ENCODE results near the gene CRHR2. TPM values are rescaled to one million over a fixed set of nuclear protein-coding genes. Genes with fewer than 3 reads are reported as not detected.

CRHR2 gene
- total RNA-seq, 2 experiments from 2014 or later, result not detected

DNA sequence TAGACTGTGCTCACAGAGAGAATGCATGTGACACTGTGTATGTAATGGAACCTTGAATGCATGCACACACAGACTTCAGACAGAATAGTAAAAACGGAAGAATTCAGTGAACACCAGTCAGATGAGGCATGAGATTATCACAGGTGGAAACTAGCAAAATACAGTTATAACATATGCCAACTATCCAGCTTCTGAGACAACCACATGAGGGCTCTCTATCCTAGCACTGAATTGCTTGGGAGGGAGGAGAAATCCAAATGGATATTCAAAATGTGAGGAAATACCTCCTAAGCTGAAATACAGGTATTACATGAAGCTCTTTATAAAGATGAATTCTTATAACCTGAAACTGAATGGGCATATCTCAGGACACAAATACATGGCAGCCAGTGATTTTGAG lies 57.0 kb downstream of the CRHR2 start:
- Mint-ChIP-seq H3K36me3 (ENCODE audit: low read depth) (peaks cover 73% of the 10 kb centered on the region), H3K9me3 (no peaks in the 10 kb centered on the region), H3K27ac (no peak overlapping the region), H3K4me1 (ENCODE audit: low read depth) (no peaks in the 10 kb centered on the region), H3K4me3 (no peak overlapping the region), H3K27me3 (ENCODE audit: low read depth) (no peaks in the 10 kb centered on the region)
- no peak for DNase-seq
- intact Hi-C loops (cut with micrococcal nuclease), result no loop called here
- CTCF ChIA-PET, result no interaction called here

- Mint-ChIP-seq H3K27ac (no peak overlapping the region), H3K36me3 (ENCODE audit: low read depth) (peaks cover 68% of the 10 kb centered on the region), H3K9me3 (no peaks in the 10 kb centered on the region), H3K4me1 (ENCODE audit: low read depth) (peaks cover 3% of the 10 kb centered on the region), H3K27me3 (ENCODE audit: low read depth) (no peaks in the 10 kb centered on the region), H3K4me3 (no peak overlapping the region)
- CTCF ChIA-PET, result interaction anchor here (0.9 to 1.1 kb wide), 2 partner anchors 64 to 121 kb away, joined by 3 to 5 read pairs; partner anchors contain the start of gene CRHR2
- intact Hi-C loops (cut with micrococcal nuclease), result no loop called here
- DNase-seq, result no peak
These were observed 63.3 kb downstream of the CRHR2 start for GRCh38 chr7:30618961-30619360.

DNA sequence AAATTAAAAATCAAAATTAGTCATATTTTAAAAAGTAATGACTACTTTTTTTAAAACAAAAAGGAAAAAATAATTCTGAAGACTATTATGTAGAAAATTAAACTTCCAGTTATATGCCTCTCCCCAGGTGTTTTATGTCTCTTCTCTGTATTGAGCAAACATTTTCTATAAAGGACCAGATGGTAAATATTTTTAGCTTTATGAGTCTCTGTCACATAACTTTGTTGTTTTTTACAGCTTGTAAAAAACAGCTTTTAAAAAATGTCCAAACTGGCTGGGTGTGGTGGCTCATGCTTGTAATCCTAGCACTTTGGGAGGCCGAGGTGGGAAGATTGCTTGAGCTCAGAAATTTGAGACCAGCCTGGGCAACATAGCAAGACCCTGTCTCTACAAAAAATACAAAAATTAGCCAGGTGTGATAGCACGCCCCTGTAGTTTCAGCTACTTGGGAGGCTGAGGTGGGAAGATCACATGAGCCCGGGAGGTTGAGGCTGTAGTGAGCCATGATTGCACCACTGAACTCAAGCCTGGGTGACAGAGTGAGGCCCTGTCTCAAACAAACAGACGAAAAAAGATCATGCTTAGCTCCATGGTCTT lies 64.1 kb downstream of the CRHR2 start:
- H3K4me1 Mint-ChIP-seq (ENCODE audit: low read depth), result peaks cover 9% of the 10 kb centered on the region
- H3K27me3 Mint-ChIP-seq (ENCODE audit: low read depth), result no peaks in the 10 kb centered on the region
- no peak for DNase-seq
- intact Hi-C loops (cut with micrococcal nuclease), result no loop called here
- no peaks in the 10 kb centered on the region for H3K9me3 Mint-ChIP-seq
- CTCF ChIA-PET, result no interaction called here
- no peak overlapping the region for H3K4me3 Mint-ChIP-seq
- no peak overlapping the region for H3K27ac Mint-ChIP-seq
- peaks cover 69% of the 10 kb centered on the region for H3K36me3 Mint-ChIP-seq (ENCODE audit: low read depth)

DNA sequence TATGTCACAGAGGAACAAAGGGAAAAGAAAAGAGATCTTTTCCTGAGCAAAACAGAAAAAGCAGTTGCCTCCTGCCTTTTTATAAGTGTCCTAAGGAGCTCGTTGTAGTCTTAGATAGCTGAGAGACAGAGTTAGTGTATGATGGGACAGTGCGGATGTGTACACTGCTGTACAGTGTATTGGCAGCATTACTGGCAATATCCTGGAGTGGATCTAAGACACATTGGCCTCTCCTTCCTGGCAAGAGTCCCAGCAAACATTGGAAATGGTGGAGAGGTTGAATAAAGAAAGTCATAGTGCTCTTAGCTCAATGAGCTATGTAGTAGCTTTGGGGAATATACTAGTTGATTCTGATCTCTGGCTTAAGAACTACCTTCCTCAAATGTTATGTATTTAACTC lies 64.9 kb downstream of the CRHR2 start:
- Mint-ChIP-seq H3K4me3 (no peak overlapping the region), H3K27ac (no peak overlapping the region), H3K9me3 (no peaks in the 10 kb centered on the region), H3K27me3 (ENCODE audit: low read depth) (no peaks in the 10 kb centered on the region), H3K36me3 (ENCODE audit: low read depth) (peaks cover 72% of the 10 kb centered on the region), H3K4me1 (ENCODE audit: low read depth) (peaks cover 18% of the 10 kb centered on the region)
- CTCF ChIA-PET, result no interaction called here
- intact Hi-C loops (cut with micrococcal nuclease), result no loop called here
- DNase-seq, result no peak

DNA sequence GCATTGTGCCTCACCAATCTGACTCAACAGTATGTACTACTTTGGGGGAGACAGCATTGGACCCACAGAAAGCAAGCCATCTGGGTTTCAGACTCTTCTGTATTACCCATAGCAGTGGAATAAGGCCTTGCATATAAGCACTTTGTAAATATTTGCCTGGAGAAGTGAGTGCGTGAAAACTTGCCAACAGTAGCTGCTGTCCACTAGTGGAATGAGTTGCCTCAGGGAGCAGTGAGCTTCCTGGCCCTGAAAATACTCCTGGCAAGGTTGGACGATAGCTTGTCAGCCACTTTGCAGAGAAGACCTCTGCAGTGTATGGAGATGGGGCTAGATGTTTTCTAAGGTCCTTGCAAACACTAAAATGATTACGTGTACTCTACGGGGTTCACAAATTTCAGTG lies 65.9 kb downstream of the CRHR2 start:
- peaks cover 26% of the 10 kb centered on the region for H3K4me1 Mint-ChIP-seq (ENCODE audit: low read depth)
- CTCF ChIA-PET, result no interaction called here
- no peak overlapping the region for H3K27ac Mint-ChIP-seq
- DNase-seq, result no peak
- no peak overlapping the region for H3K4me3 Mint-ChIP-seq
- intact Hi-C loops (cut with micrococcal nuclease), result no loop called here
- H3K9me3 Mint-ChIP-seq, result no peaks in the 10 kb centered on the region
- no peaks in the 10 kb centered on the region for H3K27me3 Mint-ChIP-seq (ENCODE audit: low read depth)
- peaks cover 69% of the 10 kb centered on the region for H3K36me3 Mint-ChIP-seq (ENCODE audit: low read depth)

GRCh38 chr7:30613366-30614325 lies 68.6 kb downstream of the CRHR2 start:
- no peak overlapping the region for H3K4me3 Mint-ChIP-seq
- intact Hi-C loops (cut with micrococcal nuclease), result loop anchor here (1.0 to 2.0 kb wide), 2 partner anchors 15 to 16 kb away; no protein-coding TSS in a partner anchor
- no peaks in the 10 kb centered on the region for H3K27me3 Mint-ChIP-seq (ENCODE audit: low read depth)
- H3K36me3 Mint-ChIP-seq (ENCODE audit: low read depth), result peaks cover 68% of the 10 kb centered on the region
- H3K9me3 Mint-ChIP-seq, result no peaks in the 10 kb centered on the region
- CTCF ChIA-PET, result interaction anchor here (0.7 to 1.5 kb wide), 3 partner anchors 9 to 21 kb away, joined by 3 to 6 read pairs (median 4); no protein-coding TSS in a partner anchor
- H3K27ac Mint-ChIP-seq, result peak overlapping the region; percentile 66
- no peak for DNase-seq
- H3K4me1 Mint-ChIP-seq (ENCODE audit: low read depth), result peaks cover 34% of the 10 kb centered on the region

- H3K36me3 Mint-ChIP-seq (ENCODE audit: low read depth), result peaks cover 69% of the 10 kb centered on the region
- CTCF ChIA-PET, result interaction anchor here (0.7 to 1.5 kb wide), 3 partner anchors 8 to 22 kb away, joined by 3 to 6 read pairs (median 4); no protein-coding TSS in a partner anchor
- no peak overlapping the region for H3K4me3 Mint-ChIP-seq
- no peak for DNase-seq
- no peaks in the 10 kb centered on the region for H3K27me3 Mint-ChIP-seq (ENCODE audit: low read depth)
- H3K9me3 Mint-ChIP-seq, result no peaks in the 10 kb centered on the region
- peaks cover 34% of the 10 kb centered on the region for H3K4me1 Mint-ChIP-seq (ENCODE audit: low read depth)
- peak overlapping the region; percentile 66 for H3K27ac Mint-ChIP-seq
- intact Hi-C loops (cut with micrococcal nuclease), result loop anchor here (1.0 to 2.0 kb wide), 2 partner anchors 15 to 16 kb away; no protein-coding TSS in a partner anchor
These were observed 69.5 kb downstream of the CRHR2 start for GRCh38 chr7:30612658-30613265.

DNA sequence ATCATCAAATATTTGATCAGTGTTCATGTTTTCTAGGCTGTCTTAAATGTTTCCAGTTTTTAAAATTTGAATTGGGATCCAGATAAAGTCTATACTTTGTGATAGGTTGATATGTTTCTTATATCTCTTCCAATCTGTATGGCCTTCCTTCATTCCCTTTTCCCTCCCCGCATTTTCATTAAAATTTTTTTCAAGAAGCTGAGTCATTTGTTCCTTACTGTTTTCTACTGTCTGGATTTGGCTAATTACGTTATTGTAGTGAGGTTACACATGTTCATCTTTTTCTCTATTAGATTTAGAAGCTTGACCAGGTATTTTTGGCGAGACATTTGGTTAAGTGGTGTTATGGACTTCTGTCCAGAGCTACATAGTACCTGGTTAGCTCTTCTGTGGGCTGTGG lies 76.4 kb downstream of the CRHR2 start:
- Mint-ChIP-seq H3K9me3 (no peaks in the 10 kb centered on the region), H3K4me3 (no peak overlapping the region), H3K27me3 (ENCODE audit: low read depth) (no peaks in the 10 kb centered on the region), H3K4me1 (ENCODE audit: low read depth) (peaks cover 39% of the 10 kb centered on the region), H3K36me3 (ENCODE audit: low read depth) (peaks cover 67% of the 10 kb centered on the region), H3K27ac (no peak overlapping the region)
- DNase-seq, result no peak
- CTCF ChIA-PET, result no interaction called here
- intact Hi-C loops (cut with micrococcal nuclease), result no loop called here

DNA sequence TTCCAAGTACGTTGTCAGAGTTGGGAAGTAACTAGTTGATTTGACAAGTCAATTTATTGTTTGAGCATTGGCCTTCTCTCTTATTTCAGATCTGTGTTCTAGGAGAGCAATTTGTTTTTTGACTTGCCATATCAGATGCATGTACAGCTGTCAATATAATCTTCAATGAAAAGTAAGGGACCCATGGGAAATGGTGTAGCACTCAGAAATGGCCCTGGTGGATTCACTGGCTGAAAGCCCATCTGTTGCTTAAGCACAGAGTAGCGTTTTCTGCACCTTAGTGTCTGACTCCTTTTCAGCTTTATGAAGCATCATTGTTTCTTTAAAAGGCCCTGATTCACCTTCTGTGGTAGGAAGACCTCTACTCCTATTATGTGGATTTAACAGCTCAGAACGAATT lies 77.4 kb downstream of the CRHR2 start:
- peaks cover 71% of the 10 kb centered on the region for H3K36me3 Mint-ChIP-seq (ENCODE audit: low read depth)
- DNase-seq, result no peak
- peaks cover 41% of the 10 kb centered on the region for H3K4me1 Mint-ChIP-seq (ENCODE audit: low read depth)
- no peaks in the 10 kb centered on the region for H3K9me3 Mint-ChIP-seq
- CTCF ChIA-PET, result interaction anchor here (1.1 kb wide), 1 partner anchor 8 kb away, joined by 6 read pairs; no protein-coding TSS in a partner anchor
- no peak overlapping the region for H3K4me3 Mint-ChIP-seq
- intact Hi-C loops (cut with micrococcal nuclease), result no loop called here
- H3K27me3 Mint-ChIP-seq (ENCODE audit: low read depth), result no peaks in the 10 kb centered on the region
- H3K27ac Mint-ChIP-seq, result no peak overlapping the region

Other genes with a start within 250 kb of the CRHR2 start
- 1 to 10 TPM; 9.2 to 9.8 TPM for gene NOD1, start 203.7 kb downstream of the CRHR2 start, total RNA-seq
- gene GGCT, start 177.6 kb downstream of the CRHR2 start, total RNA-seq, result 10 to 100 TPM; 83.0 to 83.8 TPM
- gene GARS1, start 87.6 kb downstream of the CRHR2 start, total RNA-seq, result 100 to 1,000 TPM; 367 to 385 TPM
- gene INMT, start 69.7 kb upstream of the CRHR2 start, total RNA-seq, result under 1 TPM in 1 of 2 experiments, not detected in 1; 0.24 TPM
- gene MINDY4, start 89.0 kb upstream of the CRHR2 start, total RNA-seq, result 1 to 10 TPM; 1.2 to 1.4 TPM
- under 1 TPM; 0.25 to 0.48 TPM for gene AQP1, start 229.4 kb upstream of the CRHR2 start, total RNA-seq

Data from activated naive CD4-positive, alpha-beta T cell treated with anti-CD3 and anti-CD28 coated beads for 36 hours (primary cell).